Activated CD8-positive, alpha-beta T cell treated with anti-CD3 and anti-CD28 coated beads, Interleukin-2, amount 10 ng/mL, durations not matched to agents 7 days and 5 days (primary cell): ENCODE results near the gene NHLRC4. TPM values are rescaled to one million over a fixed set of nuclear protein-coding genes. Genes with fewer than 3 reads are reported as not detected.

Source experiments
- ATAC-seq: fragments of 150-1000 bp; cut with Tn5 transposase; one replicate; pipeline ENCODE4 v1.10.0; 2021; ENCODE audit warnings: moderate library complexity
- CTCF ChIA-PET: fragments of 350-600 bp; sonication (Branson Sonifier 250); formaldehyde crosslinking; loops from one replicate; lab custom pipeline; 2021; ENCODE audit warnings: antibody characterized with exemption; lab: Charles Lee
- POLR2A ChIA-PET: fragments of 350-600 bp; sonication (Branson Sonifier 250); formaldehyde crosslinking; loops from one replicate; lab custom pipeline; 2021; ENCODE audit warnings: antibody characterized with exemption; lab: Charles Lee
- DNase-seq: peaks from one replicate; pipeline ENCODE4 v3.0.0-alpha.2; 2020
- H3K27ac Mint-ChIP-seq: one replicate; pipeline ENCODE4 v1.8.0; 2021; ENCODE audit warnings: mild to moderate bottlenecking, mixed read lengths
- H3K27me3 Mint-ChIP-seq: one replicate; pipeline ENCODE4 v1.8.0; 2021; ENCODE audit warnings: low read depth, mixed read lengths
- H3K36me3 Mint-ChIP-seq: one replicate; pipeline ENCODE4 v1.8.0; 2021; ENCODE audit warnings: low read depth, mixed read lengths
- H3K4me1 Mint-ChIP-seq: one replicate; pipeline ENCODE4 v1.8.0; 2021; ENCODE audit warnings: low read depth, mixed read lengths
- H3K4me3 Mint-ChIP-seq: one replicate; pipeline ENCODE4 v1.8.0; 2021; ENCODE audit warnings: mild to moderate bottlenecking, mixed read lengths
- H3K9me3 Mint-ChIP-seq: one replicate; pipeline ENCODE4 v1.8.0; 2022; ENCODE audit warnings: mixed read lengths; ENCODE audit not compliant: insufficient read depth
- total RNA-seq, 2 experiments: library from RNA; stranded (reverse); gene quantifications; one replicate each; pipeline ENCODE4 v1.2.3, GENCODE V29; 2021

NHLRC4 gene
- total RNA-seq, 2 experiments from 2014 or later, result 1.6 TPM

- no peaks in the 10 kb centered on the region for H3K9me3 Mint-ChIP-seq
- DNase-seq (no peak), ATAC-seq (no peak)
- no peaks in the 10 kb centered on the region for H3K27me3 Mint-ChIP-seq
- POLR2A ChIA-PET, result no interaction called here
- no peak overlapping the region for H3K27ac Mint-ChIP-seq
- CTCF ChIA-PET, result no interaction called here
- peaks cover 2% of the 10 kb centered on the region for H3K36me3 Mint-ChIP-seq
- peaks cover 9% of the 10 kb centered on the region for H3K4me1 Mint-ChIP-seq
- H3K4me3 Mint-ChIP-seq, result no peak overlapping the region
Measured at GRCh38 chr16:583815-584591, 17.2 kb downstream of the NHLRC4 start.

GRCh38 chr16:585351-585750, 18.5 kb downstream of the NHLRC4 start:
- H3K4me3 Mint-ChIP-seq, result no peak overlapping the region
- no peak for ATAC-seq
- DNase-seq, result no peak
- H3K4me1 Mint-ChIP-seq, result peaks cover 7% of the 10 kb centered on the region
- H3K36me3 Mint-ChIP-seq, result peaks cover 2% of the 10 kb centered on the region
- CTCF ChIA-PET, result no interaction called here
- POLR2A ChIA-PET, result no interaction called here
- no peaks in the 10 kb centered on the region for H3K27me3 Mint-ChIP-seq
- H3K9me3 Mint-ChIP-seq, result no peaks in the 10 kb centered on the region
- H3K27ac Mint-ChIP-seq, result peak overlapping the region; percentile 11

- Mint-ChIP-seq H3K27me3 (no peaks in the 10 kb centered on the region), H3K9me3 (no peaks in the 10 kb centered on the region), H3K36me3 (peaks cover 2% of the 10 kb centered on the region), H3K4me1 (peaks cover 13% of the 10 kb centered on the region), H3K27ac (no peak overlapping the region), H3K4me3 (no peak overlapping the region)
- ATAC-seq (no peak), DNase-seq (no peak)
- POLR2A ChIA-PET, result no interaction called here
- CTCF ChIA-PET, result no interaction called here
Measured at GRCh38 chr16:586047-586644, 19.3 kb downstream of the NHLRC4 start.

GRCh38 chr16:586645-587590, 20.1 kb downstream of the NHLRC4 start:
- Mint-ChIP-seq H3K27ac (peak overlapping the region; percentile 84), H3K9me3 (no peaks in the 10 kb centered on the region), H3K4me3 (peak overlapping the region; percentile 84), H3K4me1 (peaks cover 18% of the 10 kb centered on the region), H3K36me3 (peaks cover 2% of the 10 kb centered on the region), H3K27me3 (no peaks in the 10 kb centered on the region)
- no peak for ATAC-seq
- ChIA-PET POLR2A (interaction anchor here (1.2 kb wide), 1 partner anchor 49 kb away, joined by 3 read pairs; the partner anchor contains the start of gene METTL26), CTCF (no interaction called here)
- no peak for DNase-seq

- Mint-ChIP-seq H3K27ac (peak overlapping the region; percentile 99), H3K36me3 (peaks cover 2% of the 10 kb centered on the region), H3K4me3 (peak overlapping the region; percentile 84), H3K9me3 (no peaks in the 10 kb centered on the region), H3K4me1 (peaks cover 33% of the 10 kb centered on the region), H3K27me3 (no peaks in the 10 kb centered on the region)
- ChIA-PET CTCF (interaction anchor here (1.1 kb wide), 1 partner anchor 9 kb away, joined by 3 read pairs; no protein-coding TSS in a partner anchor), POLR2A (interaction anchor here (0.7 to 1.4 kb wide), 6 partner anchors 9 to 1376 kb away, joined by 3 read pairs; partner anchors contain the start of genes METTL26, RPS2 and WFIKKN1)
- peak; percentile 75 for DNase-seq
- ATAC-seq, result peak; percentile 13
Measured at GRCh38 chr16:588639-588888, 21.8 kb downstream of the NHLRC4 start.

GRCh38 chr16:588889-589657, 22.3 kb downstream of the NHLRC4 start:
- Mint-ChIP-seq H3K27ac (peak overlapping the region; percentile 99), H3K27me3 (no peaks in the 10 kb centered on the region), H3K9me3 (no peaks in the 10 kb centered on the region), H3K4me3 (peak overlapping the region; percentile 84), H3K4me1 (peaks cover 34% of the 10 kb centered on the region), H3K36me3 (peaks cover 2% of the 10 kb centered on the region)
- peak; percentile 98 for DNase-seq
- CTCF ChIA-PET, result interaction anchor here (1.1 kb wide), 1 partner anchor 10 kb away, joined by 3 read pairs; no protein-coding TSS in a partner anchor
- ATAC-seq, result peak; percentile 78
- POLR2A ChIA-PET, result interaction anchor here (0.5 to 1.4 kb wide), 6 partner anchors 9 to 1376 kb away, joined by 3 read pairs; partner anchors contain the start of genes RPS2 and WFIKKN1

- ChIA-PET POLR2A (interaction anchor here (1.5 kb wide), 1 partner anchor 20 kb away, joined by 3 read pairs; no protein-coding TSS in a partner anchor), CTCF (no interaction called here)
- Mint-ChIP-seq H3K27ac (peak within 1 kb of the TSS; percentile 97), H3K9me3 (no peaks in the 10 kb centered on the region), H3K4me3 (peak within 1 kb of the TSS; percentile 84), H3K4me1 (peaks cover 34% of the 10 kb centered on the region), H3K27me3 (no peaks in the 10 kb centered on the region), H3K36me3 (peaks cover 2% of the 10 kb centered on the region)
- DNase-seq (peak; percentile 99), ATAC-seq (peak; percentile 90)
Measured at GRCh38 chr16:589658-590187, 22.9 kb downstream of the NHLRC4 start, which contains the start of gene RAB40C. RAB40C (plus strand) TSS chr16:590066; CDS start chr16:590292, 226 bp downstream.

GRCh38 chr16:590188-590814, 23.5 kb downstream of the NHLRC4 start:
- Mint-ChIP-seq H3K27me3 (no peaks in the 10 kb centered on the region), H3K4me3 (peak overlapping the region; percentile 79), H3K36me3 (peaks cover 2% of the 10 kb centered on the region), H3K9me3 (no peaks in the 10 kb centered on the region), H3K4me1 (peaks cover 34% of the 10 kb centered on the region), H3K27ac (peak overlapping the region; percentile 65)
- ChIA-PET CTCF (interaction anchor here (0.6 kb wide), 1 partner anchor 90 kb away, joined by 3 read pairs; the partner anchor contains the start of gene STUB1), POLR2A (interaction anchor here (1.5 kb wide), 1 partner anchor 20 kb away, joined by 3 read pairs; no protein-coding TSS in a partner anchor)
- ATAC-seq (peak; percentile 2), DNase-seq (no peak)

GRCh38 chr16:590815-591200, 24.0 kb downstream of the NHLRC4 start:
- DNase-seq (no peak), ATAC-seq (no peak)
- CTCF ChIA-PET, result interaction anchor here (0.6 kb wide), 1 partner anchor 89 kb away, joined by 3 read pairs; the partner anchor contains the start of gene STUB1
- Mint-ChIP-seq H3K4me1 (peaks cover 34% of the 10 kb centered on the region), H3K4me3 (peak overlapping the region; percentile 79), H3K27ac (peak overlapping the region; percentile 65), H3K36me3 (peaks cover 2% of the 10 kb centered on the region), H3K27me3 (no peaks in the 10 kb centered on the region), H3K9me3 (no peaks in the 10 kb centered on the region)
- POLR2A ChIA-PET, result interaction anchor here (1.5 kb wide), 1 partner anchor 19 kb away, joined by 3 read pairs; no protein-coding TSS in a partner anchor

- ChIA-PET POLR2A (interaction anchor here (1.5 kb wide), 1 partner anchor 19 kb away, joined by 3 read pairs; no protein-coding TSS in a partner anchor), CTCF (no interaction called here)
- no peaks in the 10 kb centered on the region for H3K27me3 Mint-ChIP-seq
- peak overlapping the region; percentile 79 for H3K4me3 Mint-ChIP-seq
- H3K36me3 Mint-ChIP-seq, result peaks cover 2% of the 10 kb centered on the region
- DNase-seq (no peak), ATAC-seq (no peak)
- peaks cover 34% of the 10 kb centered on the region for H3K4me1 Mint-ChIP-seq
- H3K27ac Mint-ChIP-seq, result peak overlapping the region; percentile 65
- no peaks in the 10 kb centered on the region for H3K9me3 Mint-ChIP-seq
Measured at GRCh38 chr16:591231-591630, 24.4 kb downstream of the NHLRC4 start.
